Endothelial cell of hepatic sinusoid (primary cell): ENCODE data around the gene BRI3BP.
"Not testable (repeated sequence)": the region's sequence is repeated elsewhere in the genome, so short reads cannot be mapped to it uniquely, and the experiment has no call there.

Source experiments
- in situ Hi-C: cut with HindIII; loops from 2 replicates; pipeline ENCODE4 v1.10.0; 2017; ENCODE audit warnings: low sequenced_read_pairs

BRI3BP gene

DNA sequence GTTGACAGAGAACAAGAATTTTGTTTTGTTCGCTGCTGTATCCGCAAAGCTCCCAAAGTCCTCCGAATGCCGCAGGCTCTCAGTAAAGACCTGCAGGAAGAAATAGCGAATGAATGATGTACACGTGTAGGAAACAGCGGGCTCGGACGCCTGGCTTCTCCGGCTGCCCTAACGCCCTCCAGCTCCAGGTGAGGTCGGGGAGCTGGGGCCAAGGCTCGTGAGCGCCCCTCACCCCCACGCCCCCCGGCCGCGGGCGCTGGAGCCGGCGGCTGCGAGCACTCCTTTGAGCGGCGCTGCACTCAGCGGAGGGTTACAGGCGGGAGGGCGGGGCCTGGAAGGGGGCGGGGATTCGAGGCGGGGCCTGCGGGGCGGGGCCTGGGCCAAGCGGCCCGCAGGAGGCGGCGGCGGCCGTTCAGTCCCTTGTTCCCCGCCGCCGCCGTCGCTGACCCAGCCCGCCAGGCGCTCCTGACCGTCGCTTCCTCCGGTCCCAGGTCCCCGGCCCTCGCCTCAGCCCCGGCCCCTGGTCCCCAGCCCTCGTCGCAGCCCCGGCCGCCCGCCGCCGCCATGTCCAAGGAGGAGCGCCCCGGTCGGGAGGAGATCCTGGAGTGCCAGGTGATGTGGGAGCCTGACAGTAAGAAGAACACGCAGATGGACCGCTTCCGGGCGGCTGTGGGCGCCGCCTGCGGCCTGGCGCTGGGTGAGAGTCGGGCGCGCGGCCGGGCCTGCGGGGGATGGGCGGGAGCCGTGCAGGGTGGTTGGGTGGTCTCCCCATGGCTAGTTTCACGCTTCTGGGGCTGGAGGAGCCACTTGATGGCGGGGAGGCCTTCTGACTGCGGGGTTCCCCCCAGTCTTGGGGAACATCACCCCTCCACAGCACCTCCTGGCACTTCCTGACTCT lies 71.8 kb downstream of the BRI3BP start, which contains the start of gene AACS:
Gene AACS (plus strand): TSS at position 415 of the 898 bp plus-strand sequence. CDS start 150 bp downstream, at position 565.
- in situ Hi-C loops = no loop called here

GRCh38 chr12:125065919-125066570 lies 72.6 kb downstream of the BRI3BP start:
- in situ Hi-C loops = no loop called here

- in situ Hi-C loops = no loop called here
Measured at GRCh38 chr12:125068391-125068790, 74.9 kb downstream of the BRI3BP start.

GRCh38 chr12:125069616-125070015 lies 76.2 kb downstream of the BRI3BP start:
- in situ Hi-C loops = no loop called here

DNA sequence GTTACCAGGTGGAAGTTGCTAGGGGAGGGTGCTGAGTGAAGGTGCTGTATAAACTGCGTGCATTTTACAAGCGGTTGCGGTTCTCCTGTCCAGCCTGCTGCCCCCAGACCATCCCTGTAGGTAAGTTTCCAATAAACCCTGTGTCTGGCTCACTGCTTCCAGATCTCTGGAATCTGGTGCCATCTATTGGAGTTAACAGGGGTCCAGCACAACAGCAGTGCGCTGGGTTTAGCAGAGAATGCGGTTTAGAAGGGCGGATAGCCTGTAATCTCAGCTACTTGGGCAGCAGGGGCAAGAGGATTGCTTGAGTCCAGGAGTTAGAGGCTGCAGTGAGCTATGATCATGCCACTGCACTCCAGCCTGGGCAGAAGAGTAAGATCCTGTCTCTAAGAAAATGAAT lies 76.7 kb downstream of the BRI3BP start:
- in situ Hi-C loops = no loop called here

DNA sequence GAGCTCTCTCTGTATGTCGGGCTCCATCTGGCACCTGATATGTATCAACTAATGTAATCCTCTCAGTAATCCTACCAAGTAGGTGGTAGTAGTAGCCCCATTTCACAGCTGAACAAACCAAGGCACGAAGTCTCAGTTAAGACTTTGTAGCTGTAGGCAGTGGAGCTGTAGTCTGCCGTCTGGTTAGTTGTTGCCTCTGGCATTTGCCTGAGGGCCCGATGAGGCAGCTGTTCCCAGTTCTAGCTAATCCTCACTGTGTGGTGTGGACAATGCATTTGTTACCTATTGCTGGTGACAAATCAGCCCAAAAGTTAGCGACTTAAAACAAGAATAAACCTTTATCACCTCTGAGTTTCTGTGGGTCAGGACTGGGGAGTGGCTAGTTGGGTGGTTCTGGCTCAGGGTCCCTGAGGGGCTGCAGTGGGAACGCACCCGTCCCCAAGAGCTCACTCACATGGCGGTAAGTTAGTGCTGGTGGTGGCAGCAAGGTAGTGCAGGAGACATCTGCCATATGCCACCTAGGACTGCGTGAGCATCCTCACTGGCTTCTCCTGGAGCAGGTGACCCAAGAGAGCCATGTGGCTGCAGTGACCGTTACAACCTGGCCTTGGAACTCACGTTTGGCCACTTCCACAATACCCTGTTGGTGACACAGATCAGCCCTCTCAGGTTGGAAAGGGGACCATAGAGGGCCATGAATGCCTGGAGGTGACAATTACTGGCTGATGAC lies 77.4 kb downstream of the BRI3BP start:
- in situ Hi-C loops = no loop called here

DNA sequence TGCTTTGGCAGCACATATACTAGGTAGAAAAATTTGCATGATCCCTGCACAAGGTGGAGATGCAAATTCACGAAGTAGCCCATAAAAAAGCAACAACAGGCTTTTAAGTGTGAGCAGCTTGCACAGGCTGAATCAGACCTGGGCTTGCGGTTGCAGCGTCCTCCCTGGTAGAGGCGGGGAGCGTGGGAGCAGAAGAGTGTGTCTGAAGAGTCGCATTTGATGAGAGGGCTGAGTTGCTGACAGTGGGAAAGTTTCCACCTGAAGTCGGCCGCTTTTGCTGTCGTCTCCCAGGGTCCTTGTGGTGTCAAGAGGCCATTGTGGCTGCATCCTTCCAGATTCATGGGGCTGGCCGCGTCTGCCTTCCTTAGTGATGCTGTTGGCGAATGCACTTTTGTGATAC lies 78.0 kb downstream of the BRI3BP start:
- in situ Hi-C loops = no loop called here

GRCh38 chr12:125072496-125072895 lies 79.1 kb downstream of the BRI3BP start:
- in situ Hi-C loops = no loop called here

- in situ Hi-C loops = not testable (repeated sequence)
Measured at GRCh38 chr12:125074294-125074693, 80.8 kb downstream of the BRI3BP start.

DNA sequence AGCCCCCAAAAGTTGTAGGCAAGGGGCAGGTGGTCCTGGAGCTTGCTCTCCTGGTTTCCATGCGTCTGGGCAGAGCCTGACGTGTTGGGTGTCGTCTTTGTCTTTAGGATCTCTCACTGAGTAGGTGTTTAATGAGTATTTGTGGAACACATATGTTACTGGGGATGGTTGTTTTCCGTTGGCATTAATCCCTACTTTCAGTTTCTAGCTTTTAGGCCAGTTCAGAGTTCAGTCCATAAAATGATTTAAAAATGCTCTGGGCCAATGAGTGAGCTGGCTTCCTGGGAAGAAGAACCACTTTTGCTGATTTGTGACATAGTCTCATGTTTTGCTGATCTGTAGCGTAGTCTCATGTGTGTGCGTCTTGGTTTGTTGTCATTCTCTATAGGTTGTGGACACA lies 82.7 kb downstream of the BRI3BP start:
- in situ Hi-C loops = no loop called here

DNA sequence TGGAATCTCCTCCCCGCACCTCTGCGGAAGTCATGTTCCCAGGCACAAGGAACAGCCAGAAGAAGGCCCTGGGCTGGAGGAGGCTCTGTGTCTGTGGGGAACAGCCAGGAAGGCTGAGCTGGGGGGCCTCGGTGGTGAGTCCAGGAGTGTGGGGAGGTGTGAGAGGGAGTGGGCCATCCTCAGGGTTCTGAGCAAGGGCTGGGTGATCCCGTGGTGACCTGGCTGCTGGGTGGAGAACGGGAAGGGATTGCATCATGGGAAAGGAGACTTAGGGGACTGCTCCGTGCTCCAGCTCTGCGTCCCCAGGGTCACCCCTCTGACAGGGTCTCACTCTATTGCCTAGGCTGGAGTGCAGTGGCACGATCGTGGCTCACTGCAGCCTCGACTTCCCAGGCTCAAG lies 85.6 kb downstream of the BRI3BP start:
- in situ Hi-C loops = no loop called here

GRCh38 chr12:125079648-125080645 lies 86.5 kb downstream of the BRI3BP start:
- in situ Hi-C loops = no loop called here
